ENCODE measurements around the gene GSTA4. TPM values are rescaled to one million over a fixed set of nuclear protein-coding genes. Genes with fewer than 3 reads are reported as not detected.
"Not testable (repeated sequence)": the region's sequence is repeated elsewhere in the genome, so short reads cannot be mapped to it uniquely, and the experiment has no call there.

The GSTA4 gene
- total RNA-seq, 2 experiments from 2014 or later = 21.6 to 21.7 TPM

DNA sequence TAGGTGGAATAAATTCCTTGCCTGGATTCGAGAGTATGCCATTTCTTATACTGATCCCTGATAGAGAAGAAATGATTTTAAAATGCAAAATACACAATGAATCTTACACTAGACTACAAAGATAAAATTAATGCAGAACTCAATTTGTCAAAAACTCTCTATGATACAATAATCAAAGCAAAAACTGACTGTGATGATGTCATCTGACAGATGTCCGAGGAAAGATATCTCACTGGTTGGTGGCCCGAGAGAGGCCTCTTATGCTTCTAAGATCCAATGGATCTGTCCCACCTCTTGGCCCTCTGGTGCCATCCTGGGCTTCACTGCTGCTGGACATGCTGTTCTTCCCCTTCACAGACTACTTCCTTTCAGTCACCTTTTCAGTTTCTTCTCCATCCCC is 14.4 kb upstream of the GSTA4 start:
- peaks cover 13% of the 10 kb centered on the region for H3K36me3 Mint-ChIP-seq (ENCODE audit: low read depth)
- no peak overlapping the region for H3K27ac Mint-ChIP-seq
- no peaks in the 10 kb centered on the region for H3K4me1 Mint-ChIP-seq (ENCODE audit: low read depth)
- CTCF ChIA-PET = interaction anchor here (1.2 kb wide), 1 partner anchor 13 kb away, joined by 3 read pairs; no protein-coding TSS in a partner anchor
- H3K27me3 Mint-ChIP-seq (ENCODE audit: low read depth) = no peaks in the 10 kb centered on the region
- intact Hi-C loops (cut with micrococcal nuclease) = no loop called here
- DNase-seq = no peak
- H3K9me3 Mint-ChIP-seq = no peaks in the 10 kb centered on the region
- no peak overlapping the region for H3K4me3 Mint-ChIP-seq

DNA sequence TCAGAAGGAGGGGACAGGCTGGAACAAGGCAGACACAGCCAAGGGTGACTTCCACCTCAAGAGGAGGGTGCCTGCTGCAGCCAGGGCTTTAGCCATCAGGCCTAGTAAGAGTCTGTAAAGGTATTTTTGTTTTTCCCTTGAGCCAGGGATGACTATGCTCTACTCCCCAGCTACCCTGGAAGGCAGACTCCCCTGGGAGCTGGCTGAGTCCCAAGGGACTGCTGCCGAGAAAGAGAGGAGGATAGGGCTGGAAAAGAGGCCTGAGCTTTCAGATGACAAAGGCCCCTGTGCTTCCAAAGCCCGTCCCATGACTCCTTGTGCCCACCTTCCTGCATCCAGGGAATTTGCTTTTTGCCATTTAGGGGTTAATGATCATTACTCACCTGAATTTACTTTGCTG is 14.0 kb upstream of the GSTA4 start:
- Mint-ChIP-seq H3K9me3 (no peaks in the 10 kb centered on the region), H3K4me1 (ENCODE audit: low read depth) (no peaks in the 10 kb centered on the region), H3K36me3 (ENCODE audit: low read depth) (peaks cover 13% of the 10 kb centered on the region), H3K27me3 (ENCODE audit: low read depth) (no peaks in the 10 kb centered on the region), H3K4me3 (no peak overlapping the region), H3K27ac (no peak overlapping the region)
- intact Hi-C loops (cut with micrococcal nuclease) = no loop called here
- CTCF ChIA-PET = no interaction called here
- DNase-seq = no peak

GRCh38 chr6:53008192-53008687 is 13.2 kb upstream of the GSTA4 start:
- CTCF ChIA-PET; intact Hi-C loops (cut with micrococcal nuclease); H3K9me3 Mint-ChIP-seq; H3K27me3 Mint-ChIP-seq (ENCODE audit: low read depth); H3K4me1 Mint-ChIP-seq (ENCODE audit: low read depth); DNase-seq; H3K4me3 Mint-ChIP-seq; H3K27ac Mint-ChIP-seq: not testable (repeated sequence)
- peaks cover 11% of the 10 kb centered on the region for H3K36me3 Mint-ChIP-seq (ENCODE audit: low read depth)

- H3K9me3 Mint-ChIP-seq = no peaks in the 10 kb centered on the region
- intact Hi-C loops (cut with micrococcal nuclease) = no loop called here
- peaks cover 6% of the 10 kb centered on the region for H3K36me3 Mint-ChIP-seq (ENCODE audit: low read depth)
- DNase-seq = no peak
- CTCF ChIA-PET = interaction anchor here (0.6 kb wide), 1 partner anchor 86 kb away, joined by 4 read pairs; no protein-coding TSS in a partner anchor
- no peaks in the 10 kb centered on the region for H3K27me3 Mint-ChIP-seq (ENCODE audit: low read depth)
- H3K4me3 Mint-ChIP-seq = no peak overlapping the region
- H3K27ac Mint-ChIP-seq = no peak overlapping the region
- no peaks in the 10 kb centered on the region for H3K4me1 Mint-ChIP-seq (ENCODE audit: low read depth)
These were observed 10.7 kb upstream of the GSTA4 start for GRCh38 chr6:53005663-53006250.

DNA sequence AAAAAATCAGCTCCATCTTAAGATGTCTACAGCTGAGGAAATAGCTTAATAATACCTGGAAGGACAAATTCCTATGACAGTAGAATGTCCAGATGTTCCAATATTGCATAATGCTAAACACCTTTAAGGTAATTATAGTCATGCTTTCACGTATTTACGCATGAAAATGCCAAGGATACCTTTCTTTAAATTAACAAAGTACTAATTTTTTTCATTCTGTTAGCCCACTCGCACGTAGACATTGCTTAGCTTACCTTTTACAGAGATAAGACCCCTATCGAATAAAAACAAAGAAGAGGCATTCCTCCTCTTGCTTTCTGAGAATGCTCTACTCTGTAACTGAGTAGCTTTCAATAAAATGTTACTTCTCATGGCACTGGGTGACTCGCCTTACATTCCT is 4.4 kb upstream of the GSTA4 start:
- intact Hi-C loops (cut with micrococcal nuclease) = loop anchor here (5.0 to 10.0 kb wide), 8 partner anchors 162 to 837 kb away; partner anchors contain the start of genes GCLC and TMEM14A
- no peak for DNase-seq
- Mint-ChIP-seq H3K27ac (no peak overlapping the region), H3K27me3 (ENCODE audit: low read depth) (peaks cover 8% of the 10 kb centered on the region), H3K9me3 (no peaks in the 10 kb centered on the region), H3K4me3 (no peak overlapping the region), H3K4me1 (ENCODE audit: low read depth) (peaks cover 11% of the 10 kb centered on the region), H3K36me3 (ENCODE audit: low read depth) (peaks cover 8% of the 10 kb centered on the region)
- CTCF ChIA-PET = interaction anchor here (1.0 to 1.2 kb wide), 2 partner anchors 13 to 117 kb away, joined by 3 to 4 read pairs; no protein-coding TSS in a partner anchor

DNA sequence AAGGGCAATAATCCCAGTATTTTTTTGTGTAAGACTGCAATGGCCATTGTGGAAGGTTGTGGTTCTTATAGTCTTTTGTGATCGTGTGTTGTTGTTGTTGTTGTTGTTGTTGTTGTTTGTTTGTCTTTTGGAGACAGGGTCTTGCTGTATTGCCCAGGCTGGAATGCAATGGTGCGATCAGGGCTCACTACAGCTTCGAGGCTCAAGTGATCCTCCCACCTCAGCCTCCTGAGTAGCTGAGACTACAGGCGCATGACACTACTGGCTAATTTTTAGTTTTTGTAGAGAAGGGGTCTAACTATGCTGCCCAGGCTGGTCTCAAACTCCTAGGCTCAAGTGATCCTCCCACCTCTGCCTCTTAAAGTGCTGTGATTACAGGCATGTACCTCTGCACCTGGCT is 3.5 kb upstream of the GSTA4 start:
- intact Hi-C loops (cut with micrococcal nuclease) = loop anchor here (5.0 to 10.0 kb wide), 8 partner anchors 161 to 836 kb away; partner anchors contain the start of genes GCLC and TMEM14A
- H3K4me1 Mint-ChIP-seq (ENCODE audit: low read depth) = peaks cover 15% of the 10 kb centered on the region
- no peak overlapping the region for H3K4me3 Mint-ChIP-seq
- H3K9me3 Mint-ChIP-seq = no peaks in the 10 kb centered on the region
- H3K36me3 Mint-ChIP-seq (ENCODE audit: low read depth) = peaks cover 8% of the 10 kb centered on the region
- DNase-seq = no peak
- H3K27me3 Mint-ChIP-seq (ENCODE audit: low read depth) = peaks cover 8% of the 10 kb centered on the region
- no peak overlapping the region for H3K27ac Mint-ChIP-seq
- CTCF ChIA-PET = interaction anchor here (0.6 to 1.3 kb wide), 4 partner anchors 16 to 82 kb away, joined by 3 read pairs; no protein-coding TSS in a partner anchor

GRCh38 chr6:52995913-52996645 is 995 bp upstream of the GSTA4 start:
- H3K36me3 Mint-ChIP-seq (ENCODE audit: low read depth) = peaks cover 17% of the 10 kb centered on the region
- CTCF ChIA-PET = interaction anchor here (0.6 to 2.1 kb wide), 17 partner anchors 10 to 277 kb away, joined by 3 to 14 read pairs (median 4); partner anchors contain the start of gene FBXO9
- peak overlapping the region; percentile 98 for H3K4me3 Mint-ChIP-seq
- DNase-seq = peak; percentile 54
- H3K9me3 Mint-ChIP-seq = no peaks in the 10 kb centered on the region
- H3K4me1 Mint-ChIP-seq (ENCODE audit: low read depth) = peaks cover 29% of the 10 kb centered on the region
- intact Hi-C loops (cut with micrococcal nuclease) = loop anchor here (1.0 to 10.0 kb wide), 16 partner anchors 12 to 834 kb away; partner anchors contain the start of genes EFHC1, GCLC, MCM3 and TMEM14A
- peak overlapping the region; percentile 99 for H3K27ac Mint-ChIP-seq
- peaks cover 13% of the 10 kb centered on the region for H3K27me3 Mint-ChIP-seq (ENCODE audit: low read depth)

GRCh38 chr6:52994839-52995088 is 320 bp downstream of the GSTA4 start:
- DNase-seq = no peak
- Mint-ChIP-seq H3K27me3 (ENCODE audit: low read depth) (peaks cover 17% of the 10 kb centered on the region), H3K9me3 (no peaks in the 10 kb centered on the region), H3K36me3 (ENCODE audit: low read depth) (peaks cover 22% of the 10 kb centered on the region), H3K27ac (peak overlapping the region; percentile 99), H3K4me3 (peak overlapping the region; percentile 98), H3K4me1 (ENCODE audit: low read depth) (peaks cover 39% of the 10 kb centered on the region)
- CTCF ChIA-PET = interaction anchor here (0.9 to 2.1 kb wide), 7 partner anchors 9 to 275 kb away, joined by 3 to 14 read pairs (median 4); no protein-coding TSS in a partner anchor
- intact Hi-C loops (cut with micrococcal nuclease) = loop anchor here (1.0 to 10.0 kb wide), 13 partner anchors 10 to 832 kb away; partner anchors contain the start of genes GCLC, MCM3, TMEM14A and TRAM2

GRCh38 chr6:52994031-52994838 is 849 bp downstream of the GSTA4 start:
- Mint-ChIP-seq H3K9me3 (no peaks in the 10 kb centered on the region), H3K4me1 (ENCODE audit: low read depth) (peaks cover 41% of the 10 kb centered on the region), H3K4me3 (peak overlapping the region; percentile 98), H3K36me3 (ENCODE audit: low read depth) (peaks cover 25% of the 10 kb centered on the region), H3K27me3 (ENCODE audit: low read depth) (peaks cover 17% of the 10 kb centered on the region), H3K27ac (peak overlapping the region; percentile 99)
- intact Hi-C loops (cut with micrococcal nuclease) = loop anchor here (2.0 to 10.0 kb wide), 5 partner anchors 251 to 709 kb away; partner anchors contain the start of genes MCM3 and TRAM2
- no peak for DNase-seq
- CTCF ChIA-PET = interaction anchor here (0.7 to 2.1 kb wide), 5 partner anchors 8 to 88 kb away, joined by 3 to 14 read pairs (median 4); no protein-coding TSS in a partner anchor

GRCh38 chr6:52992980-52993920 is 1.8 kb downstream of the GSTA4 start:
- Mint-ChIP-seq H3K9me3 (no peaks in the 10 kb centered on the region), H3K4me1 (ENCODE audit: low read depth) (peaks cover 49% of the 10 kb centered on the region), H3K36me3 (ENCODE audit: low read depth) (peaks cover 30% of the 10 kb centered on the region), H3K27ac (peak overlapping the region; percentile 23), H3K4me3 (peak overlapping the region; percentile 98), H3K27me3 (ENCODE audit: low read depth) (peaks cover 17% of the 10 kb centered on the region)
- intact Hi-C loops (cut with micrococcal nuclease) = loop anchor here (10.0 kb wide), 3 partner anchors 252 to 432 kb away; no protein-coding TSS in a partner anchor
- CTCF ChIA-PET = interaction anchor here (0.7 to 1.5 kb wide), 2 partner anchors 10 to 49 kb away, joined by 3 to 5 read pairs; no protein-coding TSS in a partner anchor
- no peak for DNase-seq

- peaks cover 60% of the 10 kb centered on the region for H3K4me1 Mint-ChIP-seq (ENCODE audit: low read depth)
- H3K27me3 Mint-ChIP-seq (ENCODE audit: low read depth) = peaks cover 14% of the 10 kb centered on the region
- DNase-seq = peak; percentile 59
- no peaks in the 10 kb centered on the region for H3K9me3 Mint-ChIP-seq
- intact Hi-C loops (cut with micrococcal nuclease) = loop anchor here (1.0 to 10.0 kb wide), 4 partner anchors 14 to 434 kb away; no protein-coding TSS in a partner anchor
- peak overlapping the region; percentile 41 for H3K4me3 Mint-ChIP-seq
- H3K36me3 Mint-ChIP-seq (ENCODE audit: low read depth) = peaks cover 31% of the 10 kb centered on the region
- CTCF ChIA-PET = no interaction called here
- H3K27ac Mint-ChIP-seq = peak overlapping the region; percentile 92
These were observed 4.7 kb downstream of the GSTA4 start for GRCh38 chr6:52990342-52990741.

All from activated naive CD4-positive, alpha-beta T cell treated with anti-CD3 and anti-CD28 coated beads for 36 hours (primary cell).